NCI-H1048 (cell line): Measurements from ENCODE around the gene GAREM1.
"Not testable (repeated sequence)": the region's sequence is repeated elsewhere in the genome, so short reads cannot be mapped to it uniquely, and the experiment has no call there.

Source experiments
- DNase-seq: peaks from one replicate; lab custom pipeline; 2025; lab: John Stamatoyannopoulos, UW

GAREM1 gene

DNA sequence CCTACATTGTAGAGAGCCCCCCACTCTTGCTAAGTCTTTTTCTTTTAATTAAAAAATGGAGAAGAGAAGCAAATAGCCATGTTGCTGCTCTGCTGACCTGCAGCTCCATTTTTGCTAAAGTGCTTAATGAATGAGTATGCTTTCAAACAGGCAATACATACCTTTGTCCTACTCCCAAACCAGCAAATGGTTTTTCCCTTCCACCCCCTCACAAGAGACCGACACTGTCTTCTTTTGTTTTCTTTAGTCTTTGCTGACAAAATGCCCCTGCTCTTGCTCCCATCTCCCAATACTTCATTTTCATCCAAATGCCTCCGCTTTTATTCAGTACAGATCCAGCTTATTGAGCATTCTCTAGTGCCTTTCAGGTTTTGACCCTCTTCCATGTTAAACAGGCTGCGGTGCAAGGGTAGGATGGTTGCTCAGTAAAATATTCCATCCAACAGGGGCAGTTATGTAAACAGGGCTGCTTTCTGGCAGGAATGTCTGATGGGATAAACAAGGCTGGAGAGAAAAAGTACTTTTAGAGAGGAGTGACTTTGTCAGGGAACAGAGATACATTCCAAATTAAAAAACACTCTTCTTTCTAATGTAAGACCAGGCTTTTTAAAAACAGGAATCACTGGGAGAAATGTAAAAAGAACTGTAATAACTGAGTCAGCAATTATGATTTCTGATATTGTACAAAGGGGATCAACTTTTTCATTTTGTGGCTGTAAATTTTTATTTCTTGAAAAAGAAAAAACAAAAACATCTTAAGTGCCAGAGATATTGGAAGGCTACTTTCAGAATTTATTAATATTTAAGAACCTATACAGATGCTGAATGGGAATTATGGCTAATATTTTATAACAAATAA, 144.0 kb downstream of the GAREM1 start:
- no peak for DNase-seq

- DNase-seq, result no peak
Measured at GRCh38 chr18:32324181-32324580, 146.5 kb downstream of the GAREM1 start.

DNA sequence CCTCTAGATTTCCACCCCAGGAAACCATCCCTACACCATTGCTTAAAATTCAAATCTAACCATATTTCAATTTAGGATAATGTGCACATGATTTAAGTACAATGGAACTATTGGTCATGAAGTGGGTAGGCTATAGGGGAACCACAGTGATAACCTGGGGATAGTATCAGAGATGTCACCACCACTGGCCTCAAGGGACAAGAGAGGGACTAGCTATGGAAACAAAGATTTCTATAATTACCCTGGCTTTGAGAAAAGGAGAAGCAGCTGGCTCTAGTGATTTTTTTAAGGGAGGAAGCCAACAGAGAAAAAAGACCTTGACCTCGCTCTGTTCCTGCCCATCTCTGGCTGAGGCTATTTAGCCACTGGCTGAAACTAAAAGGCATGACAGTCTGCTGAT, 148.9 kb downstream of the GAREM1 start:
- no peak for DNase-seq

- no peak for DNase-seq
Measured at GRCh38 chr18:32319084-32319483, 151.6 kb downstream of the GAREM1 start.

GRCh38 chr18:32318581-32318980, 152.1 kb downstream of the GAREM1 start:
- DNase-seq, result no peak

DNA sequence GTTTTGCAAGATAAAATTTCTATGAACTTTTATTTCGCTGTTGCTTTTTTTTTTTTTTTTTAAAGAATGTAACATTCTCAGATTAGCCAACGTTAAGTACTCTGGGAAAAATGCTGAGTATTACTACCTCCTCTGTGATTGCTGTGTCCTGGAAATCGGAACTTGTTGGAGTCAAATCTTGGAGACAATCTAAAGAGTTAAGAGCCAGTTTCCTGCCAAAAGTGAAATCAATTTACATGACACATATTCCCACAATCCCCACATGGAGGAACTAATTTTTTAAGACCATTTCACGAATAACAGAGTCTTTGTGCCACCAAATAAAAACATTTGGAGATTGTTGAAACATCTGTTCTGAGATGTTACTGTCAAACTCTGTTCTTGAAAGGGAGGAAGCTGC, 153.0 kb downstream of the GAREM1 start:
- no peak for DNase-seq

GRCh38 chr18:32315881-32316280, 154.8 kb downstream of the GAREM1 start:
- DNase-seq, result no peak

- DNase-seq, result no peak
Measured at GRCh38 chr18:32310774-32311173, 159.9 kb downstream of the GAREM1 start.

DNA sequence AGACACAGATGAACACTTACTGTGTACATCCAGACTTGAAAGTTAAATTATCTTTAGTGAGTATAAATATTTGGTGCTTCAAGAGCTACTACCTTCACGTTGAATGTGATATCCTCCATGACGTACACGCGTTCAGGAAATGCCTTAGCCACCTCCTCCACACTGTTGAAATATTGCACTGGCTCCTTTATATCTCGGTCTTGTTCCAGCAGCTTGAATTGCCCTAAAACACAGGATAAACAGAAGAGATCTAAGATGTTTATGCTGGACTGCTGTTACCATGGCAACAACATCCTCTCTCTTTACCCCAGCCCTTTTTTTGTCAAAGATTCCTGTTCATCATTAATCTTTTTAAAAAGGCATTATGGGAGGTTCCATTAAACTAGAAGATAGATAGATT, 160.6 kb downstream of the GAREM1 start:
- no peak for DNase-seq

- DNase-seq, result no peak
Measured at GRCh38 chr18:32308493-32309120, 162.1 kb downstream of the GAREM1 start.

- DNase-seq, result no peak
Measured at GRCh38 chr18:32303400-32303799, 167.3 kb downstream of the GAREM1 start.

DNA sequence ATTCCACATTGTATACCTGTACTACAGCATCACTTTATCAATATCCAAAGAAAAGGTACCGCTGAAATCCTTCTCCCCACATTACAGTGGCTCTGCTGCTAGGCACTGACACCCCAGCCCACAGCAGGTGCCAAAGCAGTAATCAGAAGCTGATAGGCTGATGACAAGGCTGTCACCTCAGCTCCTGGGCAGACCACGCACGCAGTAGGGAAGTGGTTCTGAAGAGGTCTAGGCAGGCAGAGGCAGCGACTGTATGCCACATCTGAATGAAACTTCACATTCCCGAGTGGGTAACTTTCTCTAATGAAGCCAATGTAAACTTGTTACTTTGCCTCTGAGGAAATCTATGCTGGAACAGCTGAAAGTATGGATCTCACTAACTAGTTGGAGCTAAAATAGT, 167.9 kb downstream of the GAREM1 start:
- no peak for DNase-seq

DNA sequence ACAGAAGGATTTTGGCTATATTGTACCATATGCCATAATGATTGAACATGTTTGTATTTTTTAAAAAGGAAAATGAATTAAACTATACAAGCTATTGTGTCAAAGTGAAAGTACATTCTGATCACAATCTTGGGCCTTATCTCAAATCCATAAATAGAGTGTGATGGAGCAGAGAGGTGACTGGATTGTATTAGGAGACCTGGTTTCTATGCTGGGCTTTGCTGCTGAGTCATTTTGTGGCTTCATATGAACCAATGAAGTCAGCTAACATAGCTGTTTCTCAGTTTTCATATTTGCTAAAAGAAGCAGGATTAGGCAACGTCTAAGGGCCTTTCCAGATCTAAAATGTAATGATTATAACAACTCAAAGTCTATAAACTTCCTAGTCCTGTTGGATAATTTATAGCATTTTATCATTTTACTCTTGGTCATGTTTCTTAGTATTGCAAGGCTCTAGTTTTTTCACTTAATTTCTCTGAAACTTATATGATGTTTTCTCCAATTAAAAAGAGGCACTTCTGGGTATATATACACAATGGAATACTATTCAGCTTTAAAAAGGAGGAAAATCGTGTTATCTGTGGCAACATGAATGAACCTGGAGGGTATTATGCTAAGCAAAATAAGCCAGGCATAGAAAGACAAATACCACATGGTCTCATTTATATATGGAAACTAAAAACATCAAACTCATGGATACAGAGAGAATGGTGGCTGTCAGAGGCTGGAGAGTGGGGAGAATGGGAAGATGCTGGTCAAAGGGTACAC, 168.5 kb downstream of the GAREM1 start:
- no peak for DNase-seq

DNA sequence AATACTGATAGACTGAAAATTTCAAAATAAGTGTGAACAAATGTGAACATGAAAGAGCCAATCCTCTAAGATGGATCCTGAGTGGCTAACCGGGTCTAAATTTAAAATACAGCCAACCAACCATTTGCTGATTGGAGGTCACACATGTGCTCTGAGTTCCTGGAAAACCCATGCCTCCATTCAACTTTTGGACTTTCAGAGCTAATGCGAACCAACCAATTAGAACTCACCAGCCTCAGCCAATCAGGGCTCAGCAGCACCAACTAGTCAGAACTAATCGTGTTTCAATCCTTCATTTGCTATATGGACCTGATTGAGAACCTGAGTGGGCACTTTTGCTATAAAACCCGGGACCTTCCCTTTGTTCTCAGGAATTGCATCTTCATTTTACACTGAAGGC, 169.3 kb downstream of the GAREM1 start:
- DNase-seq, result no peak

- DNase-seq, result no peak
Measured at GRCh38 chr18:32300914-32301313, 169.8 kb downstream of the GAREM1 start.

- no peak for DNase-seq
Measured at GRCh38 chr18:32299484-32299883, 171.2 kb downstream of the GAREM1 start.

- DNase-seq, result peak; percentile 62
Measured at GRCh38 chr18:32298171-32298667, 172.5 kb downstream of the GAREM1 start.

- DNase-seq, result no peak
Measured at GRCh38 chr18:32297579-32298170, 173.0 kb downstream of the GAREM1 start.

DNA sequence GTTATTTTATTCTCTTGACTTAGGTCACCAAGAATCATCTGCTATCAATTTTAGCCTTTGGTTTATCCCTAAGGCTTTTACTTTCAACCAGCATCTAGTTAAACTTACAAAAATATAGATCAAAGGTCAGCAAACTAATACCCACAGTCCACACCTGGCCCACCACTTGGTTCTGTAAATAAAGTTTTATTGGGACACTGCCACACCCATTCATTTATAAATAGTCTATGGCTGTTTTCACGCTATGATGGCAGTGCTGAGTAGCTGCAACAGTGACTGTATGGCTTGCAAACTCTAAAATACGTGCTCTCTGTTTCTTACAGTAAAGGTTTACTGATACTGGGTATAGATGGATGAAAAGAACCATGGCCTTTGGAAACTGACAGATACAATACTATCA, 173.8 kb downstream of the GAREM1 start:
- no peak for DNase-seq

GRCh38 chr18:32295604-32296003, 175.1 kb downstream of the GAREM1 start:
- DNase-seq, result no peak

GRCh38 chr18:32293107-32293506, 177.6 kb downstream of the GAREM1 start:
- DNase-seq, result no peak

- not testable (repeated sequence) for DNase-seq
Measured at GRCh38 chr18:32291623-32292022, 179.1 kb downstream of the GAREM1 start.
